Measurements from ENCODE around the gene CDIPT. TPM values are rescaled to one million over a fixed set of nuclear protein-coding genes. Genes with fewer than 3 reads are reported as not detected.

CDIPT gene
- total and polyA plus RNA-seq, 2 of the 13 experiments (the other 11 are each of a cell fraction or from before 2014, with no cell fraction given): 54.9 to 97.5 TPM

GRCh38 chr16:29899516-29900101 lies 36.6 kb upstream of the CDIPT start, which contains the start of gene SEZ6L2 (continued):
- TF ChIP-seq ZNF431 (CRISPR knock-in tag; IDR thresholded peaks at IDR 0.05; ENCODE audit: borderline replicate concordance, low read depth) (no peak; the same call in 1 of the 2 replicates), ZNF597 (CRISPR knock-in tag; IDR thresholded peaks at IDR 0.05) (no peak), SNAI1 (CRISPR knock-in tag; IDR thresholded peaks at IDR 0.05; ENCODE audit: borderline replicate concordance) (peak; percentile 36; the same call in 1 of the 2 replicates), PLRG1 (conservative IDR thresholded peaks at IDR 0.05) (no peak), STAG1 (CRISPR knock-in tag; IDR thresholded peaks at IDR 0.05) (peak; percentile 30; the same call in 1 of the 2 replicates), FOSL1 (CRISPR knock-in tag; IDR thresholded peaks at IDR 0.05; ENCODE audit: borderline replicate concordance) (peak; percentile 57; the same call in 1 of the 2 replicates), HDAC1 (CRISPR knock-in tag; IDR thresholded peaks at IDR 0.05) (0 out of 2 replicates have a peak, but pooled peaks have one; percentile 43), KLF11 (CRISPR knock-in tag; IDR thresholded peaks at IDR 0.05) (no peak; the same call in none of the 2 replicates), POLR2AphosphoS5 (IDR thresholded peaks at IDR 0.05; ENCODE audit: low read depth, low read length) (no peak), CCAR2 (optimal IDR thresholded peaks at IDR 0.05; ENCODE audit: low read depth, low read length) (no peak), THAP11 (CRISPR knock-in tag; IDR thresholded peaks at IDR 0.05) (peak; percentile 35), PAF1 (CRISPR knock-in tag; IDR thresholded peaks at IDR 0.05) (no peak), ARNTL (CRISPR knock-in tag; IDR thresholded peaks at IDR 0.05) (peak; percentile 10; the same call in 1 of the 2 replicates), ZNF547 (CRISPR knock-in tag; IDR thresholded peaks at IDR 0.05) (no peak), NCOA1 (CRISPR knock-in tag; IDR thresholded peaks at IDR 0.05) (peak; percentile 37; the same call in 1 of the 2 replicates), NFE2L2 (IDR thresholded peaks at IDR 0.05; ENCODE audit: low read length) (no peak), AGO1 (IDR thresholded peaks at IDR 0.05; ENCODE audit: low read depth, low read length, poor library complexity, severe bottlenecking) (no peak), RARG (CRISPR knock-in tag; IDR thresholded peaks at IDR 0.05; ENCODE audit: low read depth) (no peak), PRMT3 (CRISPR knock-in tag; IDR thresholded peaks at IDR 0.05; ENCODE audit: borderline replicate concordance, low read depth) (0 out of 2 replicates have a peak, but pooled peaks have one; percentile 67), TBX3 (IDR thresholded peaks at IDR 0.05; ENCODE audit: borderline replicate concordance) (no peak), REL (CRISPR knock-in tag; conservative IDR thresholded peaks at IDR 0.05) (no peak; the same call in 1 of the 2 replicates), RBM39 (IDR thresholded peaks at IDR 0.05; ENCODE audit: low read depth, low read length, poor library complexity, severe bottlenecking) (no peak), DNMT1 (CRISPR knock-in tag; IDR thresholded peaks at IDR 0.05) (no peak), NRL (CRISPR knock-in tag; IDR thresholded peaks at IDR 0.05; ENCODE audit: borderline replicate concordance) (peak; percentile 58; the same call in 1 of the 2 replicates), ZMAT3 (CRISPR knock-in tag; conservative IDR thresholded peaks at IDR 0.05) (no peak; the same call in 1 of the 2 replicates)
- TF ChIP-seq, protein P1, sequence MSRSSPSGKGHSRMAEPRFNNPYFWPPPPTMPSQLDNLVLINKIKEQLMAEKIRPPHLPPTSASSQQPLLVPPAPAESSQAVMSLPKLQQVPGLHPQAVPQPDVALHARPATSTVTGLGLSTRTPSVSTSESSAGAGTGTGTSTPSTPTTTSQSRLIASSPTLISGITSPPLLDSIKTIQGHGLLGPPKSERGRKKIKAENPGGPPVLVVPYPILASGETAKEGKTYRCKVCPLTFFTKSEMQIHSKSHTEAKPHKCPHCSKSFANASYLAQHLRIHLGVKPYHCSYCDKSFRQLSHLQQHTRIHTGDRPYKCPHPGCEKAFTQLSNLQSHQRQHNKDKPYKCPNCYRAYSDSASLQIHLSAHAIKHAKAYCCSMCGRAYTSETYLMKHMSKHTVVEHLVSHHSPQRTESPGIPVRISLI (CRISPR knock-in tag; IDR thresholded peaks at IDR 0.05; ENCODE audit: borderline replicate concordance): no peak
- TF ChIP-seq, protein P2, sequence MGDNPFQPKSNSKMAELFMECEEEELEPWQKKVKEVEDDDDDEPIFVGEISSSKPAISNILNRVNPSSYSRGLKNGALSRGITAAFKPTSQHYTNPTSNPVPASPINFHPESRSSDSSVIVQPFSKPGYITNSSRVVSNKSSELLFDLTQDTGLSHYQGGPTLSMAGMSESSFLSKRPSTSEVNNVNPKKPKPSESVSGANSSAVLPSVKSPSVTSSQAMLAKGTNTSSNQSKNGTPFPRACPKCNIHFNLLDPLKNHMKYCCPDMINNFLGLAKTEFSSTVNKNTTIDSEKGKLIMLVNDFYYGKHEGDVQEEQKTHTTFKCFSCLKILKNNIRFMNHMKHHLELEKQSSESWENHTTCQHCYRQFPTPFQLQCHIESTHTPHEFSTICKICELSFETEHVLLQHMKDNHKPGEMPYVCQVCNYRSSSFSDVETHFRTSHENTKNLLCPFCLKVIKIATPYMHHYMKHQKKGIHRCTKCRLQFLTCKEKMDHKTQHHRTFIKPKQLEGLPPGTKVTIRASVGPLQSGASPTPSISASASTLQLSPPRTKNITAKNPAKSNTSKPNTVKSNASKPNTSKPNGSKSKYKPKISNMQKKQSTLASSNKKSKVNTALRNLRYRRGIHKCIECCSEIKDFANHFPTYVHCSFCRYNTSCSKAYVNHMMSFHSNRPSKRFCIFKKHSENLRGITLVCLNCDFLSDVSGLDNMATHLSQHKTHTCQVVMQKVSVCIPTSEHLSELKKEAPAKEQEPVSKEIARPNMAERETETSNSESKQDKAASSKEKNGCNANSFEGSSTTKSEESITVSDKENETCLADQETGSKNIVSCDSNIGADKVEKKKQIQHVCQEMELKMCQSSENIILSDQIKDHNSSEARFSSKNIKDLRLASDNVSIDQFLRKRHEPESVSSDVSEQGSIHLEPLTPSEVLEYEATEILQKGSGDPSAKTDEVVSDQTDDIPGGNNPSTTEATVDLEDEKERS (CRISPR knock-in tag; IDR thresholded peaks at IDR 0.05): no peak
